ENCODE results near the gene ATF1.

GRCh38 chr12:50788561-50788960 lies 24.7 kb downstream of the ATF1 start:
- TF ChIP-seq CTCF (IDR thresholded peaks at IDR 0.05; ENCODE audit: low read depth, low read length) (no peak), POLR2A (IDR thresholded peaks at IDR 0.05; ENCODE audit: extremely low read depth, insufficient read length) (no peak)
- TF ChIP-seq, protein P1, sequence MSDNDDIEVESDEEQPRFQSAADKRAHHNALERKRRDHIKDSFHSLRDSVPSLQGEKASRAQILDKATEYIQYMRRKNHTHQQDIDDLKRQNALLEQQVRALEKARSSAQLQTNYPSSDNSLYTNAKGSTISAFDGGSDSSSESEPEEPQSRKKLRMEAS (IDR thresholded peaks at IDR 0.05; ENCODE audit: low read depth, low read length) = no peak

All from NB4 (cell line).